Neural crest cell (in vitro differentiated cells): ENCODE results near the gene HIGD2B. TPM values are rescaled to one million over a fixed set of nuclear protein-coding genes. Genes with fewer than 3 reads are reported as not detected.
"Not testable (repeated sequence)": the region's sequence is repeated elsewhere in the genome, so short reads cannot be mapped to it uniquely, and the experiment has no call there.

Experiments
- DNase-seq: peaks from one replicate; pipeline ENCODE4 v3.0.0; 2021; ENCODE audit warnings: low read depth, mixed read lengths, low spot score
- H3K27ac Mint-ChIP-seq: one replicate; pipeline ENCODE4 v1.8.0; 2021; ENCODE audit warnings: mild to moderate bottlenecking, mixed read lengths; ENCODE audit not compliant: unreplicated experiment
- H3K27me3 Mint-ChIP-seq: 2 replicates; pipeline ENCODE4 v1.8.0; 2021; ENCODE audit warnings: low read depth, mild to moderate bottlenecking, mixed read lengths
- H3K36me3 Mint-ChIP-seq: 2 replicates; pipeline ENCODE4 v1.8.0; 2021; ENCODE audit warnings: low read depth, mild to moderate bottlenecking, mixed read lengths
- H3K4me1 Mint-ChIP-seq: 2 replicates; pipeline ENCODE4 v1.8.0; 2021; ENCODE audit warnings: mixed read lengths
- H3K4me3 Mint-ChIP-seq: one replicate; pipeline ENCODE4 v1.8.0; 2021; ENCODE audit warnings: mild to moderate bottlenecking, mixed read lengths
- H3K9me3 Mint-ChIP-seq: 2 replicates; pipeline ENCODE4 v1.8.0; 2021; ENCODE audit warnings: mixed read lengths
- total RNA-seq: library from RNA; stranded (reverse); gene quantifications from 2 replicates; pipeline ENCODE4 v1.2.1, GENCODE V29; 2021

The HIGD2B gene
- total RNA-seq, 1 donor from 2014 or later: not detected

GRCh38 chr15:72636519-72637282 lies 49.3 kb downstream of the HIGD2B start:
- not testable (repeated sequence) for H3K36me3 Mint-ChIP-seq, H3K4me3 Mint-ChIP-seq, H3K27me3 Mint-ChIP-seq, H3K27ac Mint-ChIP-seq, H3K4me1 Mint-ChIP-seq, H3K9me3 Mint-ChIP-seq
- peak; percentile 52 for DNase-seq

- H3K27ac Mint-ChIP-seq, H3K36me3 Mint-ChIP-seq, H3K27me3 Mint-ChIP-seq, H3K4me1 Mint-ChIP-seq, H3K9me3 Mint-ChIP-seq, DNase-seq, H3K4me3 Mint-ChIP-seq: not testable (repeated sequence)
These were observed 56.9 kb downstream of the HIGD2B start for GRCh38 chr15:72629068-72629570.

- not testable (repeated sequence) for H3K36me3 Mint-ChIP-seq, H3K4me3 Mint-ChIP-seq, DNase-seq, H3K4me1 Mint-ChIP-seq, H3K27me3 Mint-ChIP-seq, H3K27ac Mint-ChIP-seq, H3K9me3 Mint-ChIP-seq
These were observed 57.5 kb downstream of the HIGD2B start for GRCh38 chr15:72628249-72629067.

- H3K9me3 Mint-ChIP-seq, H3K27ac Mint-ChIP-seq, H3K4me1 Mint-ChIP-seq, DNase-seq, H3K27me3 Mint-ChIP-seq, H3K36me3 Mint-ChIP-seq, H3K4me3 Mint-ChIP-seq: not testable (repeated sequence)
These were observed 59.8 kb downstream of the HIGD2B start for GRCh38 chr15:72626153-72626552.

Other genes starting within 250 kb of the HIGD2B start
- 146 and 154 TPM in 2 replicates for gene ARIH1, start 211.9 kb downstream of the HIGD2B start, total RNA-seq
- not detected in 2 replicates for gene GOLGA6B, start 31.5 kb downstream of the HIGD2B start, total RNA-seq
- 22.9 and 27.2 TPM in 2 replicates for gene BBS4, start within 50 bp of the HIGD2B start, total RNA-seq
- 39.7 and 41.8 TPM in 2 replicates for gene ADPGK, start 97.6 kb upstream of the HIGD2B start, total RNA-seq